Bronchial epithelial cell (primary cell): ENCODE measurements around the gene LRRC15. TPM values are rescaled to one million over a fixed set of nuclear protein-coding genes. Genes with fewer than 3 reads are reported as not detected.

Experiments
- DNase-seq: peaks from one replicate; pipeline ENCODE4 v3.0.0-alpha.2; 2010; ENCODE audit warnings: low read depth
- FAIRE-seq: peaks from 2 replicates; lab custom pipeline; 2011; peaks lifted over from hg19 to GRCh38; lab: Jason Lieb, UNC
- H3K27me3 ChIP-seq: 2 replicates; pipeline ENCODE4 v1.5.1; 2011; ENCODE audit warnings: low read length; ENCODE audit not compliant: control insufficient read depth, insufficient read depth
- H3K36me3 ChIP-seq: 2 replicates; pipeline ENCODE4 v1.5.1; 2011; ENCODE audit warnings: low read length; ENCODE audit not compliant: control insufficient read depth, insufficient read depth
- H3K4me3 ChIP-seq: 2 replicates; pipeline ENCODE4 v1.5.1; 2011; ENCODE audit warnings: mild to moderate bottlenecking, low read depth, low read length, control low read depth
- total RNA-seq: library from RNA; depleted of rRNA; stranded (reverse); fragments of >200 nt; gene quantifications from 2 replicates; pipeline ENCODE4 v1.2.1, GENCODE V29; 2014
- TF ChIP-seq, protein P1 (sequence below): IDR thresholded peaks from 2 replicates; pipeline ENCODE4 v1.5.1; 2011; ENCODE audit warnings: mild to moderate bottlenecking, moderate library complexity, low read length, control low read depth, inconsistent platforms; ENCODE audit not compliant: insufficient read depth, severe bottlenecking

Gene LRRC15
- total RNA-seq, 1 donor from 2014 or later: not detected

DNA sequence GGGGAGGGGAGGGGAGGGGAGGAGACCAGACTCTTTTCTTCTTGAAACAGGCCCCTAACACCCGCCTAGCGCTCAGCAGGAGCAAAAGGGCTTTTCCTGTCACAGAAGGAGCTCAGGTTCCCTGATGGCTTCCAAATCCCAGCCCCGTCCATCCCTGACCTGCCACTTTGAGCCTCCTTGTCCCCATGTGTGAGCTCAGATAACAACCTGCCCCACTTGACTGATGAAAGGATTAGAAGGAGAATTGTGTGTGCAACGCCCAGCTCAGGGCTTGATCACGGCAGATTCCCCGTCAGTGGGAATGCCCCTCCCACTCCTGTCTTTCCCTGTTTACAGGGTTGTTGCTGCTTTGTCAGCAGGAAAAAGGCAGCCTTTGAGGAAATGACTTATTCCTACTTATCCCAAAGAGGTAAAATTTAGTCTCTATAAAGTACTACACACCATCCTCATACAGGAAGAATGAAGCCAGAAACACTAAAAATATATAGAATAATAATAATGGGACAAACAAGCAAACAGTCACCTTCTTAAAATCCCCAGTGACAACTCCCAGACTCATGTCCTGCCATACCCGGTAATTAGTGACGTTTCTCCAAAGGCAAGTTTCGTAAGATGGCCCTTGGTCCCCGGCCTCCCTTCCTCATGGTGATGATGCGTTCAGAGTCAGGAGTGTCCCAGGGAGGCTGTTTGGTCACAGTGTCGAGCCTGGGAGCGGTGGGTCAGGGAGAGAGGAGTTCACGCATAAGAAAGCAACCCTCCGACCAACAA, 6.1 kb upstream of the LRRC15 start:
- peaks cover 3% of the 10 kb centered on the region for H3K27me3 ChIP-seq
- H3K4me3 ChIP-seq: no peak overlapping the region
- FAIRE-seq (no peak), DNase-seq (peak; percentile 17)
- no peaks in the 10 kb centered on the region for H3K36me3 ChIP-seq
- TF ChIP-seq, protein P1, sequence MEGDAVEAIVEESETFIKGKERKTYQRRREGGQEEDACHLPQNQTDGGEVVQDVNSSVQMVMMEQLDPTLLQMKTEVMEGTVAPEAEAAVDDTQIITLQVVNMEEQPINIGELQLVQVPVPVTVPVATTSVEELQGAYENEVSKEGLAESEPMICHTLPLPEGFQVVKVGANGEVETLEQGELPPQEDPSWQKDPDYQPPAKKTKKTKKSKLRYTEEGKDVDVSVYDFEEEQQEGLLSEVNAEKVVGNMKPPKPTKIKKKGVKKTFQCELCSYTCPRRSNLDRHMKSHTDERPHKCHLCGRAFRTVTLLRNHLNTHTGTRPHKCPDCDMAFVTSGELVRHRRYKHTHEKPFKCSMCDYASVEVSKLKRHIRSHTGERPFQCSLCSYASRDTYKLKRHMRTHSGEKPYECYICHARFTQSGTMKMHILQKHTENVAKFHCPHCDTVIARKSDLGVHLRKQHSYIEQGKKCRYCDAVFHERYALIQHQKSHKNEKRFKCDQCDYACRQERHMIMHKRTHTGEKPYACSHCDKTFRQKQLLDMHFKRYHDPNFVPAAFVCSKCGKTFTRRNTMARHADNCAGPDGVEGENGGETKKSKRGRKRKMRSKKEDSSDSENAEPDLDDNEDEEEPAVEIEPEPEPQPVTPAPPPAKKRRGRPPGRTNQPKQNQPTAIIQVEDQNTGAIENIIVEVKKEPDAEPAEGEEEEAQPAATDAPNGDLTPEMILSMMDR: no peak

DNA sequence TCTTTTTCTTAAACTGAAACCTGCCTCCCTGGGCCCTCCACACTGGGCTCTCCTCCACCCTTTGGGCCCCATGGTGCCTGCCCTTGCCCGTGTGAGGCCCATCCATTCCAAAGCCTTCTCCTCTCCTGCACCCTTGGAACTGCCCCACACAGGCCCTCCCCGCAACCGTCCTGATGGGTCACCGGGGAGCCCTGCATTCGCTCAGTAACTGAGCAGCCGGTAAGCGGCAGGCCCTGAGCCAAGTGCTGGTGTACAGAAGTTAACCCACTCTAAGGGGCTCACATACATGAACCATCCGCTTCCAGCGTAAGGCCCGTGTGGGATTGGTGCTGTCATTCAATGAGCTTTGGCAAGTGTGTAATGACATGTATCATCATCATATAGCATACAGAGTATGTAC, 5.4 kb upstream of the LRRC15 start:
- FAIRE-seq (no peak), DNase-seq (no peak)
- Histone ChIP-seq H3K27me3 (peaks cover 3% of the 10 kb centered on the region), H3K36me3 (no peaks in the 10 kb centered on the region), H3K4me3 (no peak overlapping the region)
- TF ChIP-seq, protein P1: no peak

DNA sequence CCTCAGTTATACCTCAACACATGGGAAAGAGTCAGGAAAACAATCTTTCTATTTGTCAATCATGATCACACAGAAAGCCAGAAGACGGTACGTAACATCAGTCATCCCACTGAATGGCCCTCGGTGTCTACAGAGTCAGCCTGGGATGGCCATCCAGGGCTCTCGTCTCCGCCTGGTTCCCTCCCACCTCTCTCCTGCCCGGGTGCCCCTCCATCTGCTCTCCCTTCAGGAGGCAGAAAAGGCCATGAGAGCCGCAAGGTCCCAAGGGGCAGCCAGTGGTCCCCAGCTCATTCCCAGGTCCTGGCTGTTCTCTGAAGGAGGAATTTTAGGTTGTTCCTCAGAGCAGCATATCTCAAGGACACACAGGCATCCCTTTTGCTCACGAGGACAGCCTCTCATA, 4.4 kb upstream of the LRRC15 start:
- no peak for DNase-seq

DNA sequence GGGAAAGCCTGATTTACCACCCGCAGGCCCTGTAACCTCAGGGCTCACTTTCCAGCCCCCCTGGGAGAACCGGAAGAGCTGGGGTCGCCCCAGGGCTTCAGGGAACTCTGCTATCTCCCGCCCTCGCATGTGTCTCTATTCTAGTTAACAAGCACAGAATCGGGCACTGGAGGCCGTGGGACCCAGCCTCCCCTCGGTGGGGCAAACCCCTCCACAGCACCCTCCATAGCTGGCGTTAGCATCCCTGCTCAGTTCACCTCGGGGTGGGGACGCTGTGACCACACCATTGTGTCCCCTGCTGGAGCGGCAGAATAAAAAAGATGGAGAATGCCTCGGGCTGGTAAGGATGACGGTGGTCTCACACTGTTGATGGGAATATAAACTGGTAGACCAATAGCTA, 3.5 kb upstream of the LRRC15 start:
- H3K4me3 ChIP-seq: no peak overlapping the region
- no peaks in the 10 kb centered on the region for H3K36me3 ChIP-seq
- no peak for FAIRE-seq
- TF ChIP-seq, protein P1: no peak
- H3K27me3 ChIP-seq: peaks cover 12% of the 10 kb centered on the region
- DNase-seq: no peak

More for the DNA sequence above, 4.4 kb upstream of the LRRC15 start:
- no peak for FAIRE-seq
- H3K36me3 ChIP-seq: no peaks in the 10 kb centered on the region
- no peak overlapping the region for H3K4me3 ChIP-seq
- TF ChIP-seq, protein P1: no peak
- H3K27me3 ChIP-seq: peaks cover 11% of the 10 kb centered on the region

DNA sequence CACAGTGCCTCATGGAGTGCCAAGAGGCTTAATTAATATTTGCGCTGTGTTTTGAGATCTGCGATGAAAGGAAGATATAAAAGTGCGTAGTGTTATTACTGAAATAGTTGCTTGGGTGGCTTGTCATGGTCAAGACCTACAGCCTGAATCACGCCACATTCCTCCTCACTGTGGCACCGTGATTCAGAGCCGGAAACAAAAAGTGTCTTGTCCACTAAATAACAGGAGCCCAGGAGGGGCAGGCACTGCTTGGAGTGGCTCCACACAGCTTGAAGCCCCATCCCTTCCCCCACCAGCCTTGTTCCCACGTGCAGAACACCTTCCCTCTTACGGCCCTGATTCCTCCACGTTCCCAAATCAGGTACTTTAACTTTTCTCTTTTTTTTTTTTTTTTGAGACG, 1.2 kb upstream of the LRRC15 start:
- FAIRE-seq (no peak), DNase-seq (peak; percentile 27)
- Histone ChIP-seq H3K27me3 (peaks cover 14% of the 10 kb centered on the region), H3K4me3 (no peak overlapping the region), H3K36me3 (no peaks in the 10 kb centered on the region)
- TF ChIP-seq, protein P1: no peak
